Chondrocyte (in vitro differentiated cells): ENCODE results near the gene ZNF766. TPM values are rescaled to one million over a fixed set of nuclear protein-coding genes. Genes with fewer than 3 reads are reported as not detected.

Experiments used
- DNase-seq: peaks from one replicate; pipeline ENCODE4 v3.0.0; 2021; ENCODE audit warnings: mixed read lengths, low spot score
- H3K27ac Mint-ChIP-seq: one replicate; pipeline ENCODE4 v1.8.0; 2021; ENCODE audit warnings: mild to moderate bottlenecking, moderate library complexity, mixed read lengths; ENCODE audit not compliant: unreplicated experiment
- H3K27me3 Mint-ChIP-seq: 2 replicates; pipeline ENCODE4 v1.8.0; 2021; ENCODE audit warnings: low read depth, mixed read lengths
- H3K36me3 Mint-ChIP-seq: 2 replicates; pipeline ENCODE4 v1.8.0; 2021; ENCODE audit warnings: low read depth, mixed read lengths
- H3K4me1 Mint-ChIP-seq: 2 replicates; pipeline ENCODE4 v1.8.0; 2021; ENCODE audit warnings: low read depth, mild to moderate bottlenecking, mixed read lengths
- H3K4me3 Mint-ChIP-seq: one replicate; pipeline ENCODE4 v1.8.0; 2021; ENCODE audit warnings: mild to moderate bottlenecking, moderate library complexity, mixed read lengths; ENCODE audit not compliant: unreplicated experiment
- H3K9me3 Mint-ChIP-seq: 2 replicates; pipeline ENCODE4 v1.8.0; 2021; ENCODE audit warnings: low read depth, mixed read lengths
- CTCF ChIP-seq: fragments of 200-600 bp; sonication (generic); IDR thresholded peaks from 2 replicates; pipeline ENCODE4 v1.5.0; 2021; ENCODE audit warnings: antibody characterized with exemption, mild to moderate bottlenecking, moderate library complexity
- total RNA-seq: library from RNA; stranded (reverse); gene quantifications from 3 replicates; pipeline ENCODE4 v1.2.1, GENCODE V29; 2021

Gene ZNF766
- total RNA-seq, 1 donor from 2014 or later: 13.9 TPM

- TF ChIP-seq CTCF: peak; percentile 53
- Mint-ChIP-seq H3K36me3 (peaks cover 33% of the 10 kb centered on the region), H3K27me3 (no peaks in the 10 kb centered on the region), H3K27ac (peak within 1 kb of the TSS; percentile 99), H3K4me1 (peaks cover 24% of the 10 kb centered on the region), H3K9me3 (peaks cover 15% of the 10 kb centered on the region), H3K4me3 (peak within 1 kb of the TSS; percentile 96)
- no peak for DNase-seq
These were observed 27.6 kb downstream of the ZNF766 start, which contains the start of gene ZNF480 for GRCh38 chr19:52296773-52297600. Gene ZNF480, plus strand, starts transcription at chr19:52297169. Its CDS starts 3,244 bp downstream, at chr19:52300413.

GRCh38 chr19:52297601-52298364, 28.4 kb downstream of the ZNF766 start:
- no peak for TF ChIP-seq CTCF
- Mint-ChIP-seq H3K4me1 (peaks cover 24% of the 10 kb centered on the region), H3K36me3 (peaks cover 33% of the 10 kb centered on the region), H3K9me3 (peaks cover 13% of the 10 kb centered on the region), H3K27me3 (no peaks in the 10 kb centered on the region), H3K4me3 (peak overlapping the region; percentile 96), H3K27ac (peak overlapping the region; percentile 99)
- DNase-seq: no peak

DNA sequence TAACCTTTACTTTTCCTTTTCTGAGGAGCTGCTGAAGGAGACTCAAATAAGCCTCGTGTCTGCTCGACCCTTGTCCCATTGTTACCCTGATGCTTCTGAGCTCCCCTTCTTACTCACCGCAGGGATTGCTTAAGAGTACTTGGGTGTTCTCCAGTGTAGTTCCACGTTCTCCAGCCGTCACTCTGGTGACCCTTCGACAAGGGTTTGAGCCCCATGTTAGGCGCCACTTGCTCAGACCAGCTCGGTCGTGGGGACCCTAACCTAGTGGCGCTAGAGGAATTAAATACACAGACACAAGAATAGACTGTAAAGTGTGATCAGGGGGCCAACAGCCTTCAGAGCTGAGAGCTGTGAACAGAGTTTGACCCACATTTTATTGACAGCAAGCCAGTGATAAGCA, 37.9 kb downstream of the ZNF766 start:
- Mint-ChIP-seq H3K36me3 (peaks cover 68% of the 10 kb centered on the region), H3K4me3 (no peak overlapping the region), H3K27me3 (no peaks in the 10 kb centered on the region), H3K27ac (no peak overlapping the region), H3K4me1 (no peaks in the 10 kb centered on the region), H3K9me3 (peaks cover 65% of the 10 kb centered on the region)
- no peak for TF ChIP-seq CTCF
- no peak for DNase-seq

GRCh38 chr19:52322429-52322828, 53.0 kb downstream of the ZNF766 start:
- Mint-ChIP-seq H3K27ac (no peak overlapping the region), H3K36me3 (peaks cover 83% of the 10 kb centered on the region), H3K9me3 (peaks cover 85% of the 10 kb centered on the region), H3K27me3 (no peaks in the 10 kb centered on the region), H3K4me3 (no peak overlapping the region), H3K4me1 (no peaks in the 10 kb centered on the region)
- TF ChIP-seq CTCF: no peak
- no peak for DNase-seq

GRCh38 chr19:52331757-52332156, 62.4 kb downstream of the ZNF766 start:
- no peak overlapping the region for H3K27ac Mint-ChIP-seq
- H3K4me3 Mint-ChIP-seq: no peak overlapping the region
- no peaks in the 10 kb centered on the region for H3K27me3 Mint-ChIP-seq
- peaks cover 5% of the 10 kb centered on the region for H3K4me1 Mint-ChIP-seq
- peaks cover 18% of the 10 kb centered on the region for H3K36me3 Mint-ChIP-seq
- H3K9me3 Mint-ChIP-seq: peaks cover 51% of the 10 kb centered on the region
- no peak for TF ChIP-seq CTCF
- no peak for DNase-seq
